Right lobe of liver (tissue), 4 donors: Measurements from ENCODE around the gene FLNB.

Source experiments
- CTCF ChIP-seq, 4 donors: fragments of 200-600 bp in 3 of 4; fragments of 450-650 bp in 1 of 4; IDR thresholded peaks; one replicate each; pipeline versions ENCODE4 v1.5.1 to v1.8.0; 2016 to 2022; ENCODE audit warnings: antibody characterized with exemption in 4 of 4, mild to moderate bottlenecking in 2 of 4
- POLR2A ChIP-seq: fragments of 450-650 bp; IDR thresholded peaks from one replicate; pipeline ENCODE4 v1.6.1; 2017; ENCODE audit warnings: antibody characterized with exemption, mild to moderate bottlenecking
- donor health status: DM: no; HTN: no; CAD: no.
- donor health status: DM: no; HTN: no; CAD: no.
- donor health status: DM: no; HTN: yes; CAD: no.

- TF ChIP-seq CTCF (IDR thresholded peaks at IDR 0.05) (no peak), POLR2A (no peak)
Measured at GRCh38 chr3:58036293-58037032, 28.2 kb downstream of the FLNB start.
